ENCODE measurements around the gene TGFBR3L. TPM values are rescaled to one million over a fixed set of nuclear protein-coding genes. Genes with fewer than 3 reads are reported as not detected.
A peak's percentile ranks its signal among the peaks of the same experiment; 100 is the strongest.

TGFBR3L gene
- total and polyA plus RNA-seq, 2 experiments from 2014 or later = 1.7 to 7.0 TPM

GRCh38 chr19:7902796-7903243 is 11.8 kb upstream of the TGFBR3L start:
- Histone ChIP-seq H4K20me1 (replicated peaks; ENCODE audit: insufficient read depth) (no peaks in the 10 kb centered on the region; the same call in 1 of the 2 replicates), H3K27ac (ENCODE audit: low read depth) (peak overlapping the region; percentile 94), H3F3A (replicated peaks; ENCODE audit: low read depth) (peaks cover 8% of the 10 kb centered on the region; the same call in 1 of the 2 replicates), H3K9me2 (ENCODE audit: insufficient read depth) (no peaks in the 10 kb centered on the region), H3K4me1 (ENCODE audit: insufficient read depth) (peaks cover 11% of the 10 kb centered on the region), H3K4me3 (peak overlapping the region; percentile 73), H3K27me3 (ENCODE audit: insufficient read depth) (no peaks in the 10 kb centered on the region), H3K4me2 (peak overlapping the region; percentile 89), H3K79me2 (replicated peaks; ENCODE audit: insufficient read depth) (peaks cover 32% of the 10 kb centered on the region), H3K36me3 (ENCODE audit: insufficient read depth) (no peaks in the 10 kb centered on the region; the same call in 1 of the 2 replicates), H2AFZ (peak overlapping the region; percentile 95; the same call in 1 of the 2 replicates)
- peaks cover 19% of the 10 kb centered on the region for H3K4me1 Mint-ChIP-seq
- DNase-seq (ENCODE audit: low spot score) (no peak), ATAC-seq (peak; percentile 19)
- peaks cover 6% of the 10 kb centered on the region; the same call in 1 of the 3 replicates for H3K9me3 Mint-ChIP-seq
- H3K27ac Mint-ChIP-seq = peak overlapping the region; percentile 97
- H3K36me3 Mint-ChIP-seq (ENCODE audit: low read depth) = peaks cover 17% of the 10 kb centered on the region; the same call in 2 of the 3 replicates
- H3K27me3 Mint-ChIP-seq (ENCODE audit: insufficient read depth, low read depth, poor library complexity) = peaks cover 28% of the 10 kb centered on the region
- H3K4me3 Mint-ChIP-seq = peak overlapping the region; percentile 91
- TF ChIP-seq ETS1 (IDR thresholded peaks at IDR 0.05) (no peak), NANOG (IDR thresholded peaks at IDR 0.05; ENCODE audit: borderline replicate concordance) (no peak), JUNB (IDR thresholded peaks at IDR 0.05; ENCODE audit: unreplicated experiment) (no peak), CREB1 (CRISPR knock-in tag; IDR thresholded peaks at IDR 0.05; ENCODE audit: low read depth) (no peak), CTCF (conservative IDR thresholded peaks at IDR 0.05; ENCODE audit: low read depth in 2 of 2) (no peak), EZH2phosphoT487 (IDR thresholded peaks at IDR 0.05; ENCODE audit: unreplicated experiment) (no peak), ZNF462 (CRISPR knock-in tag; IDR thresholded peaks at IDR 0.05) (no peak), ZNF331 (CRISPR knock-in tag; IDR thresholded peaks at IDR 0.05; ENCODE audit: low read depth) (no peak), EZH2 (IDR thresholded peaks at IDR 0.05; ENCODE audit: low read depth, unreplicated experiment) (no peak), REST (IDR thresholded peaks at IDR 0.05; ENCODE audit: unreplicated experiment) (no peak), POLR2AphosphoS5 (IDR thresholded peaks at IDR 0.05; ENCODE audit: low read depth) (no peak), ZNF114 (CRISPR knock-in tag; IDR thresholded peaks at IDR 0.05) (no peak), STAT1 (IDR thresholded peaks at IDR 0.05; ENCODE audit: unreplicated experiment) (no peak)

All from GM23338 (cell line).